Stimulated activated CD4-positive, alpha-beta T cell treated with anti-CD3 and anti-CD28 coated beads, Interleukin-1b, Interleukin-23, amount 100 ng/mL, for 1 hour (primary cell): Measurements from ENCODE around the gene MED19.
"Not testable (repeated sequence)": the region's sequence is repeated elsewhere in the genome, so short reads cannot be mapped to it uniquely, and the experiment has no call there.

ENCODE experiments used
- DNase-seq, 2 donors: peaks; one replicate each; pipeline ENCODE4 v3.0.0-alpha.2; 2020; ENCODE audit warnings: low read depth in 2 of 2

The MED19 gene

DNA sequence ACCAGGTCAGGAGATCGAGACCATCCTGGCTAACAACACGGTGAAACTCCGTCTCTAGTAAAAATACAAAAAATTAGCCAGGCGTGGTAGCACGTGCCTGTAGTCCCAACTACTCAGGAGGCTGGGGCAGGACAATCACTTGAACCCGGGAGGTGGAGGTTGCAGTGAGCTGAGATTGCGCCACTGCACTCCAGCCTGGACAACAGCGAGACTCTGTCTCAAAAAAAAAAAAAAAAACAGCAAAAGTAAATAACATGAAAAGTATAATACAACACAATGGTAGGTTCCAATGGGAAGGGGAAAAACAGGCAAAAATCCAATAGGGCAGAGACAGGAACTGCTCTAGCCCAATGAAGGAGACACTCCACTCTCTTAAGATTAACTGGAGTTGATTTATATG, 6.6 kb downstream of the MED19 start:
- DNase-seq, result not testable (repeated sequence)

DNA sequence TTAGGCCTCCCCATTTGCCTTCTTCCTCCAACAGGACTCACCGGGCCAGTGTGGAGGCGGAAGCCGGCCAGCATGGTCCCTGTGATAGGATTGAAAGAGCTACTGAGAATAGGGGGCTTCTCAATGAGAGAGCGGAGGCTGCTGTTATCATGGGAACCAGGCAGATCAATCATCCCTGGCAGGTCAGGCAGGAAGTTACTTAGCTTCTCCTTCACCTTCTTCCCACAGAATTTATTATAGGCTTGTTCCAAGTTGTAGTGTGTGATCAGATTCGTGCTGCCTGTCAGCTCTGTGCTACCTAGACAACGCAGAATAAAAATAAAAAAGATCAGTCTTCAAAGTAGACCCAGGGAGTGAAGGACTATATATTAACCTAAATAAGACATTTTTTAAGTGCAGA, 7.1 kb downstream of the MED19 start:
- DNase-seq, result no peak

DNA sequence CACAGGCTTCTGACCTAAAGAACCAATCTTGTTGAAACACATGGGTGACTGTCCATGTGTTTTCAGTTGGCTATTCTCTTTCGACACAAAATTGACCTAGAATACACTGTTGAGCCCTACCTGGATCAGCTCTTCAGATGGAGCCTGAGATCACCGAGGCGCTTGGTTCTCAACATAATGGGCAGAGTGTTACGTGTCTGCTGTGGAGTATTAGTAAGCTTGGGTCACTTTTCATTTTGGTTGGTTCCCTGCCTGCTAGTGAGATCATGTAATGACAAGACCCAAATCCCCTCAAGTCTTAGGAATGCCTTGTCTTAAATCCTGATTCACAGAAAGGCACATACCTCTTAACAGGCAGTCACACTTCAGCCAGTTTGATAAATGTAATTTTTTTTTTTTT, 8.7 kb downstream of the MED19 start:
- no peak for DNase-seq

DNA sequence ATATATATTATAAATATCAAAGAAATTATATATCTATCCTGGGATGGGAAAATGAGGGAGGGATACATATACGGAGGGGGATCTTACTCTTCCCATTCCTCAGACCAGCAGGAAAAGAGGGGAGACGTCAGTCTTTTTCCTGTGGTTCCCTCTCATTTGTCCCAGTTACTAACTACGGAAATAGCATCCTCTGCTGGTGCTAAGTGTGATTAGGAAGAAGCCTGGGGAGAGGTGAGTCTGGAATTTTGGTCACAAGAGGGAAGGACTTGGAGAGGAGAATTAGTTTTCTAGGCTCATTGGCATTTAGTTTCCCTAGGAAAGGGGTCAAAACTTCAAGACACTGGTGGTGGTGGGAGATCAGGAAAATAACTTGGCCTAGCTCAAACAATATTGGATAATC, 11.6 kb downstream of the MED19 start:
- DNase-seq, result no peak

DNA sequence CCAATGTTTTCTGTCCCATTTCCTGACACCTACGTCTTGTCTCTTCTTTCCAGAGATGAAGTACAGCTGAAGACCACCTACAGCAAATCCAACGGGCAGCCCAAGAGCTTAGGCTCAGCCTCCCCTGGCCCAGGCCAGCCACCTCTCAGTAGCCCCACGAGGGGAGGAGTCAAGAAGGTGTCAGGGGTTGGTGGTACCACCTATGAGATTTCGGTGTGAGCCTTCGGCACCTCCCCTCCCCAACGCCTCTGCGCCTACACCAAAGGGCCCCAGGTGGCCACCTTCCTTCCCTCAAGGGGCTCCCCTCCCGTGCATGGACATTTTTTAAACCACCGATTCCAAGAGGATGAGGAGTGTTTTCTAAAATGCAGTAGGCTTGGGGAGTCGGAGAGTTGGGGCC, 12.2 kb downstream of the MED19 start:
- no peak for DNase-seq

DNA sequence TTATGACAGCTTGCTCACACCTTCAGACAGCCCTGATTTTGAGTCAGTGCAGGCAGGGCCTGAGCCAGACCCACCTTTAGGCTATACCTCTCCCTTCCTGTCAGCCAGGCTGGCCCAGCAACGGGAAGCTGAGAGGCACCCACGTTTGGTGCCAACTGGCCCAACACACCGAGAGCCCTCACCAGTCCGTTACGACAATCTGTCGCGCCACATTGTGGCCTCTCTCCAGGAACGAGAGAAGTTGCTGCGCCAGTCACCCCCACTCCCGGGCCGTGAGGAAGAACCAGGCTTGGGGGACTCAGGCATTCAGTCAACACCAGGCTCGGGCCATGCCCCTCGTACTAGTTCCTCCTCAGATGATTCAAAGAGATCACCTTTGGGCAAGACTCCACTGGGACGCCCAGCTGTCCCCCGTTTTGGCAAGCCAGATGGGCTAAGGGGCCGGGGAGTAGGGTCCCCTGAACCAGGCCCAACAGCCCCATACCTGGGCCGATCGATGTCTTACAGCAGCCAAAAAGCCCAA, 13.1 kb downstream of the MED19 start:
- no peak for DNase-seq

DNA sequence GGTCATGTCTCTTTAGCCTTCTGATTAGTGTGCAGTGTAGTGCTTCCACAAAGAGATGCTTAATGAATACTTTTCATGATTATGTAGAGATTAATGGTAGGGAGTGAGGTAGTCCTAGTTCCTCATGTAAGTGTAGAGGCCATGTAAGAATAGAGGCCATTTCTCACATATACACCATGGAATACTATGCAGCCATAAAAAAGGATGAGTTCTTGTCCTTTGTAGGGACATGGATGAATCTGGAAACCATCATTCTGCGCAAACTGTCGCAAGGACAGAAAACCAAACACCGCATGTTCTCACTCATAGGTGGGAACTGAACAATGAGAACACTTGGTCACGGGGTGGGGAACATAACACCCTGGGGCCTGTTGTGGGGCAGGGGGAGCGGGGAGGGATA, 21.5 kb downstream of the MED19 start:
- DNase-seq, result not testable (repeated sequence)

DNA sequence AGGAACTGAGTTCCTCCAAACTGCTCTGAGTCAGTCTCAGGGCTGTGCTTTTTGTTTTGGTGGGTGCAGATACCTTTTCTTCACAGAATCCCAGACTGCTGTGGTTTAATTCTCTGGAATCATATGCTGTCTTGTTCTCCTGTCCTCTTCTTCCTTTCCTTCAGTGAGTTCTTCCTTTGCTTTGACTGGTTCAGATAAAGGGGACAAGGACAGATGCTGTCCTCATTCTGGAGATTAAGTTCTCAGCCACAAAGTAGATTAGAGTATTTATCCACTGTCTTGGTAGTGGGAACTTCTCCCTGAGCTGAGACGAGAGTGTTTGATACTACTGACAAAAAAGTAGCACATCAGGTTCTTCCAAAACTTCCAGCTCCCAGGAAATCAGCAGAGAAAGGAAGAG, 30.8 kb downstream of the MED19 start:
- no peak for DNase-seq

DNA sequence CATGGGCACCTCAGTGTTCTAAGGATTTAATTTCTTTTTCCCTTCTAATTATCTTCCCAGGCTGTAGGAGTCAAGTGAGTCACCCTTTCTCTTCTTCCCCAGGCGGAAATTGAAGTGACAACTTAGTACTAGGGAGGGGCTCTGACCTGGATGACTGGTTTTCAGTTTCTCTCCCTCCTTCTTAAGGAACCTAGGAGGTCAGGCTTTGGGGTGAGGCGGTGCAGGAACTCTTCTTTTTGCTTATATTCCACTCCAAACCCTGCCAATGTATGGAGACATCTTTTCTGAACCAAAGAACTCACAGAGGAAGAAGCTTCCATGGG, 31.5 kb downstream of the MED19 start:
- no peak for DNase-seq

DNA sequence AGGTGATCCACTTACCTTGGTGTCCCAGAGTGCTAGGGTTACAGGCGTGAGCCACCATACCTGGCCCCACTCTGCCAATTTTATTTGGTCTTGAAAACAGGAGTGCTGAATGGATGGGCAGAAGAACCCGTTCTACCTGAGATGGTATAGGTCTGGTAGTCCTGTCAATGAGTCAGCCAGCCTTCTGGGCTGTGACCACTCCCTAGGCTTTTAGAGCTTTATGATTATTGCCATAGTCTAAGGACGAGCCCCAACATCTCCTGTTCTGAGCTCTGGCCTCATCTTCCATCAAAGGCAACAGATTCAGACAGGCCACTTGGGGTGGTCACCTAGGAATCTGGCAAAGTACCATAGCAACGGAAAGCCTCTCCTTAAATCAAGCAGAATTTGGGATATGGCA, 32.6 kb downstream of the MED19 start:
- no peak for DNase-seq

DNA sequence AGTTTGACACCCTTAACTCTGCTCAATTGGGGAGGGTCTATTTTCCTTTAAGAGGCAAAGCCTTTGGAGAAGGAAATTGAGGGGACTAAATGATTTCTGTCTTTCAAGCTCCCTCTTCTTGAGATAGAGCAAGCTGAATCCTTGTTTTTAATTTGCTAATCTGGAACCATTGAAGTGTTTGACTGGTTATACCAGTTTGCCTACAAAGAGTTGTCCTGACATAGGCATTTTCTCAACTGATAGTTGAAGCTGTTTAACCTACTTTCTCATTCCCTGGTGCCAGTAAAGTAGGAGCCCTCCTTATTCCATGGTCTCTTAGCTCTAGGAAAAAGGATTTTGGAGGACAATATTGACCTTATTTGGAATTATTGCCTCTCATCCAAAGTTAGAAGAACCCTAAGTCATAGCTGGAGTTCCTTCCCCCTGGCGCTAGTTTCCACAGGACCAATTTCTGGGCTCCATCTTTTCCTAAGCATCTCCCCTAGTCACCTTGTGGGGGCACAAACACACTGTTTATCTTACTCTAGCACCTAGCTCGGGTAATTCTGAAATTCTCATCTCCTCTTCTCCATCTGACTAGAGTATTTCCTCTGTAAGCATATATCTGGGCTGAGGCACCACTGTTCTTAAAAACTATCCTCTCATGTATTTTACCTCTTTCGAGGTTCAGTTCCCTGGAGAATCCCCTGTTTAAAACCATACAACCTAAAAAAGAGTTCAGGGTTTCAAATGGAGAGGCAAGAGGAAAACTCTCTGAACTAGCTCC, 36.7 kb downstream of the MED19 start:
- DNase-seq, result no peak

DNA sequence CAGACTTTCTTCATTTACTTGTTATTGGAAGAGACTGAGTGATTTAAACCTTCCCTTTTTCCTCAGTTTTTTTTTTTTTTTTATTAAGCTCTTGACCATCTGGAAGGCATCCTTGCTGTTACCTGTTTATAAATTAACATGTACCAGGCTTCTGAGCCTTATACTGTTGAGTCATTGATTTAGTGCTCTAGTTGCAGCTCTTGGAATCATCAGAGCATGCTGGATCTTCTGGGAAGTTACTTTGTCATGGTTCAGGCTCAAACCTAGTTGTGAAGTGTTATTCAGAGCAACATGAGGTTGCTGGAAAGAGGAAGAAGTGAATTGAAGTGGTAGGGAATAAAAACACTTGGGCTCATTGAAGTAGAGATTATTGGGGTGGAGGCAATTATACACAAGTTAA, 37.8 kb downstream of the MED19 start:
- no peak for DNase-seq

DNA sequence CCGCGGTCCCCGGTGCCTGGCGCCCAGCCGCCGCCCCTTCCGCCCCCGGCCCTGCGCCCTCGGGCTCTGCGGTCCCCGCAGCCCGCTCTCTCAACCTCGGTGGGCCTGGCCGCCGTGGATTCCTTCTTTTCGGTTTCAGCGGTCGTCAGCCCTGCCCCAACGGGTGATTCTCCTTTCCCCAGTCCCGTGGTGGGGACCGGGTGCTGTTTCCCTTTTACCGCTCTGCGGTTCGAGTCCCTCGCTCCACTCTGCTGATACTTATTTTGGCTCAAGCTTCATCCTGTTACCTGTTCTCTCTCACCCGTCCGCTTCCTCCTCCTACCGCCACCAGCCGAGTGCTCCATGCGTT, 43.6 kb downstream of the MED19 start:
- no peak for DNase-seq

DNA sequence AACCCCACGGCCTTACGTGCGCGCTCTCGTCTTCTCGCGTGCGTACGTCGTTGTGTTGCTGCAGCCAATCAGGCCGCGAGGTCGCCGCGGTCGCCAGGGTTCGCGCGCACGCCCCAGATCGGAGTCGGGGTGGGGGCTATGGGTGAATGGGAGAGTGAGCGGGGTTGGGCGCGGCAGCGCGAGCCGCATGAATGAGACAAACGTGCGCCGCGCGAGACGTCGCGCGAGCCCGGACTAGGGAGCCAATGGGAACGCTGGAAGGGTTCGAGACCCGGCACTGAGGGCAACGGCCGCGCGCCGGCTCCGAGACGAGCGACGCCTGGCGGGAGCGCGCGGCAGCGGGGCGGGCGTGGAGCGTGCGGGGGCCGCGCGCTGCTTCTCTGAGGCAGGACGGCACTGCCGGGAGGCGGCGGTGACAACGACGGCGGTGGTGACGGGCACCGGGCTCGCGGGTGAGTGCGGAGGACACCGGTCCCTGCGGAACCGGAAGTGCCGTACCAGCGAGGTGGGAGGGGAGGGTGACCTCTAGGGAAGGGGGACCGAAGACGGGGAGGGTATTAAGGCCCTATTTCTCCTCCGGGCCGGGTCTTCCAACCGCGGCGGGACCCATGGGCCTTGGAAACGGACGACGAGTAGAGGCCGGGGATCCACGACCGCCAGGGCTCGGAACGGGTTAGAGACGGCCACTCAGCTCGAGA, 44.1 kb downstream of the MED19 start, which contains the start of gene ZDHHC5:
Gene ZDHHC5 (plus strand): TSS at position 379 of the 698 bp plus-strand sequence. CDS start 4,977 bp downstream, outside the sequence.
- DNase-seq, result peak; percentile 95 to 98

DNA sequence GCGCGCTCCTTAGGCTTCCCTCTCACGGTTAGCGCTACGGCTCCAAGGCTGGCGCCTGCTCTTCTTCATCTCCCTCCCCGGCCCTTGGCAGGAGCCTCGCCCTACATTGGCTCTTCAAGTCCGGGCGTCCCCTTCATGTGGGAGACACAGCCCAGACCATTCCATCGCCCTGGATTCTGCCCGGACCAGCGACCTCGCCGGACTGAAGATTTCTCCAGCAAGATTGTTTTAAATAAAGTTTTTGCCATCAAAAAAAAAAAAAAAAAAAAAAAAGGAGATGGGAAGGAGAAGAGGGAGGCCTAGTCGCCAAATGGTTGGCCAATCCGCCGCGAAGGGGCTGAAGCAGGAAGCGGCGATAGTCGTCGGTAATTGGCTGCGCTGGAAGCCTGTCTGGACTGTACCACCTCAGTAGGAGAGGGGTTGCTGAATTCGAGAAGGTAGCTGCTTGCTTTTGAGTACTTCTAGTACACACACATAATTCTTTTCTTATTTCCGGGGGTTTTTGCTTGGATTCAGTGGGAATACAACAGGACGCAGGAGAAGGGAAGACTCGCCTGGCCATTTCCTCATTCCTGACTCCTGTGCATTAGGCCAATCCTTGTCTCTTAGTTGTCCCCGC, 44.8 kb downstream of the MED19 start:
- peak; percentile 70 to 89 for DNase-seq

DNA sequence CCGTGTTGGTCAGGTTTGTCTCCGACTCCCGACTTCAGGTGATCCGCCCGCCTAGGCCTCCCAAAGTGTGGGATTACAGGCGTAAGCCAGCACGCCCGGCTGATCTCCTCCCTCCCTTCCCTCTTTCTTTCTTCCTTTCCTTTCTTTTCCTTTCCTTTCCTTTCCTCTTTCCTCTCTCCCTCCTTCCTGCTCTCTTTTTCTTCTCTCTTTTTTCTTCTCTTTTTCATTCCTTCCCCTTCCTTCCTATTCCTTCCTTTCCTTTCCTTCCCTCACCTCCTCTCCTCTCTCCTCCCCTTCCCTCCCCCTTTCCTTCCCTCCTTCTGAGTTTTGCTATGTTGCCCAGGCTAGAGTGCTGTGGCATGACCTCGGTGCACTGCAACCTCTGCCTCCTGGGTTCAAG, 48.0 kb downstream of the MED19 start:
- no peak for DNase-seq

DNA sequence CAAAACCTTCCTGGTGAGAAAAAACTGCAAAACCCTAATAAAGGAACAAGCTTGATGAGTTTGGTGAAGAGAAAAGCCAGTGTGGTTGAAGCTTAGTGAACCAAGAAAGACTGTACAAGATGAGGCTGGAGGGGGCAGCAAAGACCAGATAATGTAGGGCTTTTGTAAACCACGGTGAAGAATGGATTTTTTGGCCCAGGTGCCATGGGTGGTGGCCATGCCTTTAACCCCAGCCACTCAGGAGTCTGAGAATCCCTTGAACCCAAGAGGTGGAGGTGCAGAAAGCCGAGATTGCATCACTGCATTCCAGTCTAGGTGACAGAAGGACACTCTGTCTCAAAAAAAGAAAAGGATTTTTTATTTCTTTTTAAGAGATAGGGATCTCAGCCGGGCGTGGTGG, 49.1 kb downstream of the MED19 start:
- DNase-seq, result no peak

DNA sequence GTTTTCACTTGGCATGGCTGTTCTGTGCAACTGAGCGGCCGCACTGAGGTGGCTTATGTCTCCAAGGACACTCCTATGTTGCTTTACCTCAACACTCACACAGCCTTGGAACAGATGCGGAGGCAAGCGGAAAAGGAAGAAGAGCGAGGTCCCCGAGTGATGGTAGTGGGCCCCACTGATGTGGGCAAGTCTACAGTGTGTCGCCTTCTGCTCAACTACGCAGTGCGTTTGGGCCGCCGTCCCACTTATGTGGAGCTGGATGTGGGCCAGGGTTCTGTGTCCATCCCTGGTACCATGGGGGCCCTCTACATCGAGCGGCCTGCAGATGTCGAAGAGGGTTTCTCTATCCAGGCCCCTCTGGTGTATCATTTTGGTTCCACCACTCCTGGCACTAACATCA, 52.3 kb downstream of the MED19 start:
- DNase-seq, result no peak

DNA sequence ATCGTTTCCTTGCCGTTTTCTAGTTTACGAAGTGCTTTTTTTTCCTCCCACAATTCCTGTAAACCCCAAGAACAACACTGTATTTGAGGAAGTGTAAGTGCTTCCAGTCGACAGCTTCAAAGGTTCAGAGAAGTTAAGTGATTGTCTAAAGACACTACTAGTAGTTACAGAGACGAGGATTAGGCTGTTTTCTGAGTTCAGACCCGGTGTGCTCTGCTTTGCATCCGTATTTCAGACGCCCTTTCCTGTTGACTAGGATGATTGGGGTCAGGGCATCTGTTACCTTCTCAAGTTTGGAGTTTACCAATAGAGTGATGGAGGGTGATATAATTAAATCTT, 54.0 kb downstream of the MED19 start:
- no peak for DNase-seq

DNA sequence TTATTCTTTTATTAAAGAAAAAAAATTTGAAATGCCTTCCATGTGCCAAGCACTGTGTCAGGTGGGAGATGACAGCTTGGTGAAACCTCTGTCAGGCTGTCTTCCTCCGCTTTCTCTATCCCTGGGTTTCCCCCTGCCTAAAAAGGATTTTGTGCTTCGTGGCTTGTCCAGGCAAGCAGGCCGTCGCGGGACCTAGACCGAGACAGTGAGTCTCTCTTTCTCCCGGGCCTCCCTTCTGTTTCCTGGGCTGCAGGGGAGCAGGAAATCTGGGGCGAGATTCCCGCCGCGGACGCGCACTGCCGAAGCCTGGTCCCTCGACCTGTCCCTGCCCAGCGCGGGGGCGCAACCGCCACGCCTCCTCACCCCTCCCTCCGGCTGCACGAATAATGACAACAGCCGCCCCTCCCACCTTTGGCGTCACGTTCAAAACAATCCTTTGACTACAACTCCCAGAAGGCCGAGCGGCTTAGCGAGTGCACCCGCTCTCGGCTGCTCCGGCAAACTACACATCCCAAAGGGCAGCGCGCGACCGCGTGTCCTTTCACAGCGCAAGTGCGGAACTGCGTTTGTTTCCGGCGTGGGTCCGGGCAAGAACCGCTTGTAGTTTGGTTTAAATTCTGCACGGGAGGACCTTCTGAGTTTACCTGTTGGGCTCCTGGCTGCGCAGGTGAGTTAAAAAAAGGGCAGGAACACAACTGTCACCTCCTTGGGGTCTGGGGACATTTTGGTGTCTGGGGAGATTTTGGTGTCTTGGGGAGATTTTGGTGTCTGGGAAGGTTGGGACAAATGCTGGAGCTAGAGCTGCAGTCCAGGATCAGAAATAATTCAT, 54.6 kb downstream of the MED19 start, which contains the start of gene CLP1:
Gene CLP1 (plus strand): TSS at position 569 of the 829 bp plus-strand sequence. CDS start 1,715 bp downstream, outside the sequence.
- peak; percentile 93 to 96 for DNase-seq

DNA sequence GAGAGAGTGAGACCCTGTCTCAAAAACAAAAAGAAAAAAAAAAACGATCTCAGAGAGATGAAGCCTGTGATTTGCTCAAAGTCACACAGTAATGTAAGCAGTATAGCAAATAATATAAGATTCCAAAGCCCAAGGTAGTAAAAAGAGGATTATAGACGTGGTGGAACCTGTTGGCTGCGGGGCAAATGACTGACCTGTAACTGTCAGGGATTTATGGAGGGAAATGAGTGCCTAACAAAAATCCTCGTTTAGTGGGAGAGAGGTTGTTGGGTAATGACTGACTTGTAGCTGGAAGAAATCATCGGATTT, 55.2 kb downstream of the MED19 start:
- no peak for DNase-seq
